IMR-90 (cell line): ENCODE measurements around the gene ACTR1A. TPM values are rescaled to one million over a fixed set of nuclear protein-coding genes. Genes with fewer than 3 reads are reported as not detected.
A peak's percentile ranks its signal among the peaks of the same experiment; 100 is the strongest.

Source experiments
- ATAC-seq: fragments of 200-7000 bp; cut with Tn5 transposase; 2 replicates; pipeline ENCODE4 v1.9.1; 2020; ENCODE audit warnings: low read depth, mild to moderate bottlenecking, moderate library complexity
- BruUV-seq: library from RNA; stranded (reverse); fragments of 400-500 nt; replicated peaks from 2 replicates; lab custom pipeline; 2021; lab: Mats Ljungman, UMichigan
- CTCF ChIA-PET: fragments of 300-600 bp; formaldehyde crosslinking; extraction: SDS; loops from one replicate; lab custom pipeline; 2021; ENCODE audit warnings: antibody characterized with exemption; lab: Yijun Ruan, JAX
- POLR2A ChIA-PET: fragments of 300-600 bp; sonication (Branson Sonifier 250); formaldehyde crosslinking; loops from one replicate; lab custom pipeline; 2022; ENCODE audit warnings: antibody characterized with exemption; ENCODE audit not compliant: unreplicated experiment; lab: Charles Lee
- DNase-seq: peaks from one replicate; pipeline ENCODE4 v3.0.0; 2013
- H2AFZ ChIP-seq: replicated peaks from 2 replicates; pipeline ENCODE3; 2013; ENCODE audit warnings: low read length, mild to moderate bottlenecking; ENCODE audit not compliant: poor library complexity
- H2AK5ac ChIP-seq: 2 replicates; pipeline ENCODE4 v1.6.1; 2013; ENCODE audit warnings: low read depth, low read length, inconsistent platforms
- H2AK9ac ChIP-seq: replicated peaks from 2 replicates; pipeline ENCODE3; 2013; ENCODE audit warnings: mild to moderate bottlenecking, low read depth, low read length, moderate library complexity; ENCODE audit not compliant: poor library complexity
- H2BK120ac ChIP-seq: 2 replicates; pipeline ENCODE4 v1.6.1; 2013; ENCODE audit warnings: low read depth, low read length, inconsistent platforms
- H2BK15ac ChIP-seq: 3 replicates; pipeline ENCODE4 v1.6.1; 2013; ENCODE audit warnings: low read depth, low read length, inconsistent platforms
- H2BK20ac ChIP-seq: 2 replicates; pipeline ENCODE4 v1.6.1; 2013; ENCODE audit warnings: low read depth, mild to moderate bottlenecking, inconsistent platforms, low read length, moderate library complexity
- H2BK5ac ChIP-seq: 2 replicates; pipeline ENCODE4 v1.6.1; 2013; ENCODE audit warnings: mild to moderate bottlenecking, low read depth, low read length, inconsistent platforms; ENCODE audit not compliant: poor library complexity, severe bottlenecking
- H3K14ac ChIP-seq: replicated peaks from 2 replicates; pipeline ENCODE4 v1.6.1; 2013; ENCODE audit warnings: low read depth, low read length, inconsistent platforms
- H3K18ac ChIP-seq: 2 replicates; pipeline ENCODE4 v1.6.1; 2013; ENCODE audit warnings: low read depth, low read length, control low read depth
- H3K23ac ChIP-seq: 2 replicates; pipeline ENCODE4 v1.6.1; 2013; ENCODE audit warnings: low read depth, low read length, inconsistent platforms
- H3K27ac ChIP-seq: 2 replicates; pipeline ENCODE4 v1.5.1; 2013; ENCODE audit warnings: mild to moderate bottlenecking, control low read depth, low read length; ENCODE audit not compliant: insufficient read depth
- H3K27me3 ChIP-seq: 2 replicates; pipeline ENCODE4 v1.6.1; 2013; ENCODE audit warnings: low read length; ENCODE audit not compliant: control insufficient read depth, insufficient read depth
- H3K36me3 ChIP-seq: 2 replicates; pipeline ENCODE4 v1.6.1; 2013; ENCODE audit warnings: low read length, mixed read lengths; ENCODE audit not compliant: control insufficient read depth, insufficient read depth
- H3K4ac ChIP-seq: 2 replicates; pipeline ENCODE4 v1.6.1; 2013; ENCODE audit warnings: low read depth, low read length, inconsistent platforms
- H3K4me1 ChIP-seq: 2 replicates; pipeline ENCODE4 v1.6.1; 2013; ENCODE audit warnings: low read length, mixed read lengths; ENCODE audit not compliant: control insufficient read depth, insufficient read depth
- H3K4me2 ChIP-seq: 2 replicates; pipeline ENCODE4 v1.6.1; 2013; ENCODE audit warnings: low read depth, mild to moderate bottlenecking, control low read depth, low read length, moderate library complexity
- H3K4me3 ChIP-seq: 2 replicates; pipeline ENCODE4 v1.5.1; 2013; ENCODE audit warnings: low read depth, mild to moderate bottlenecking, control low read depth, low read length, moderate library complexity; ENCODE audit not compliant: insufficient read depth
- H3K56ac ChIP-seq: 2 replicates; pipeline ENCODE4 v1.6.1; 2013; ENCODE audit warnings: low read length, inconsistent platforms; ENCODE audit not compliant: insufficient read depth; ENCODE audit errors: extremely low read depth
- H3K79me1 ChIP-seq, 2 experiments: 2 replicates each; pipeline ENCODE4 v1.6.1; 2013; ENCODE audit warnings: low read length in 2 of 2, inconsistent platforms in 1 of 2, low read depth in 1 of 2
- H3K9ac ChIP-seq: 2 replicates; pipeline ENCODE4 v1.6.1; 2013; ENCODE audit warnings: low read depth, low read length, control low read depth
- H3K9me1 ChIP-seq: 2 replicates; pipeline ENCODE4 v1.6.1; 2013; ENCODE audit warnings: low read length, inconsistent platforms; ENCODE audit not compliant: insufficient read depth
- H3K9me3 ChIP-seq: 2 replicates; pipeline ENCODE4 v1.6.1; 2013; ENCODE audit warnings: low read length; ENCODE audit not compliant: control insufficient read depth, insufficient read depth
- H4K20me1 ChIP-seq: 2 replicates; pipeline ENCODE4 v1.6.1; 2013; ENCODE audit warnings: low read length, inconsistent platforms; ENCODE audit not compliant: insufficient read depth
- H4K5ac ChIP-seq: 2 replicates; pipeline ENCODE4 v1.6.1; 2013; ENCODE audit warnings: mild to moderate bottlenecking, low read depth, low read length, control low read depth
- H4K8ac ChIP-seq, 2 experiments: 2 replicates each; pipeline ENCODE4 v1.6.1; 2013; ENCODE audit warnings: low read depth in 2 of 2, low read length in 2 of 2, control low read depth in 1 of 2, inconsistent platforms in 1 of 2
- H4K91ac ChIP-seq: 2 replicates; pipeline ENCODE4 v1.6.1; 2013; ENCODE audit warnings: low read depth, low read length, inconsistent platforms; ENCODE audit not compliant: insufficient read depth
- FOS ChIP-seq: fragments of 150-350 bp; IDR thresholded peaks from 2 replicates; pipeline ENCODE4 v1.6.1; 2016; ENCODE audit warnings: low read depth, low read length
- MAFK ChIP-seq: IDR thresholded peaks from 2 replicates; pipeline ENCODE4 v1.6.1; 2012; ENCODE audit warnings: low read depth, low read length, improper control_type of control experiment
- RCOR1 ChIP-seq: IDR thresholded peaks from 2 replicates; pipeline ENCODE4 v1.6.1; 2012; ENCODE audit warnings: mild to moderate bottlenecking, low read length, improper control_type of control experiment; ENCODE audit not compliant: insufficient replicate concordance
- USF2 ChIP-seq: fragments of 150-350 bp; IDR thresholded peaks from 2 replicates; pipeline ENCODE4 v1.6.1; 2017; ENCODE audit warnings: mild to moderate bottlenecking, antibody characterized with exemption, low read length, low read depth
- WGBS, 2 experiments: methylation state at CpG; one replicate each; pipeline versions ENCODE4 v1.1.5 to v1.1.7; 2013; ENCODE audit warnings: missing lambda C conversion rate in 2 of 2; ENCODE audit not compliant: insufficient read length in 1 of 2; ENCODE audit errors: extremely low coverage in 2 of 2; 5-methylcytosine and 5-hydroxymethylcytosine counted together
- dilution Hi-C: fragments of 300-500 bp; cut with HindIII; formaldehyde crosslinking; loops from one replicate; pipeline ENCODE4 v1.14.3; 2018; ENCODE audit warnings: low sequenced_read_pairs; ENCODE audit not compliant: unreplicated experiment
- in situ Hi-C: fragments of 300-500 bp; cut with MboI; formaldehyde crosslinking; loops from 3 replicates; pipeline ENCODE4 v1.14.3; 2019; ENCODE audit warnings: low sequenced_read_pairs, inconsistent platforms, mixed read lengths
- intact Hi-C: fragments of 100-400 bp; cut with micrococcal nuclease; formaldehyde crosslinking; loops from 2 replicates; pipeline ENCODE4 v1.10.0; 2022
- polyA plus RNA-seq, 3 experiments: library from polyadenylated mRNA; depleted of rRNA; stranded (reverse); fragments of >200 nt; gene quantifications; 2 replicates each; pipeline ENCODE4 v1.2.3, GENCODE V29; 2012; ENCODE audit warnings: low replicate concordance in 1 of 3
- total RNA-seq: library from RNA; depleted of rRNA; stranded (reverse); fragments of >200 nt; gene quantifications from 2 replicates; pipeline ENCODE4 v1.2.3, GENCODE V29; 2012
- TF ChIP-seq, protein P1 (sequence below): fragments of 150-350 bp; IDR thresholded peaks from 2 replicates; pipeline ENCODE4 v1.6.1; 2016; ENCODE audit warnings: low read depth, mild to moderate bottlenecking, low read length, moderate library complexity, borderline replicate concordance
- TF ChIP-seq, protein P2 (sequence below): conservative IDR thresholded peaks from 2 replicates; pipeline ENCODE4 v1.5.1; 2012; ENCODE audit warnings: mild to moderate bottlenecking, low read depth, low read length, improper control_type of control experiment

The ACTR1A gene
- total and polyA plus RNA-seq, 2 of the 4 experiments (the other 2 are of a cell fraction) = 142 to 157 TPM

GRCh38 chr10:102468683-102469082, 33.8 kb downstream of the ACTR1A start:
- Histone ChIP-seq H3K4ac (no peak overlapping the region), H3K27me3 (no peaks in the 10 kb centered on the region; the same call in 1 of the 2 replicates), H3K56ac (no peak overlapping the region), H3K9ac (no peak overlapping the region), H2BK20ac (no peak overlapping the region), H4K8ac (no peak overlapping the region), H3K9me3 (no peaks in the 10 kb centered on the region), H3K4me1 (no peaks in the 10 kb centered on the region), H2AK5ac (no peak overlapping the region), H3K4me3 (no peak overlapping the region), H4K5ac (no peak overlapping the region), H3K9me1 (no peaks in the 10 kb centered on the region), H3K79me1 (no peaks in the 10 kb centered on the region), H2BK120ac (no peak overlapping the region), H3K36me3 (no peaks in the 10 kb centered on the region), H3K18ac (no peak overlapping the region), H4K20me1 (no peaks in the 10 kb centered on the region), H3K27ac (no peak overlapping the region), H3K23ac (no peak overlapping the region), H3K4me2 (no peak overlapping the region), H4K91ac (no peak overlapping the region), H2AK9ac (no peak overlapping the region), H3K14ac (no peak overlapping the region), H2BK5ac (no peak overlapping the region), H2AFZ (no peak overlapping the region), H2BK15ac (no peak overlapping the region)
- BruUV-seq = no TSS peak
- no CpG with 5 or more reads among the region's 9 CpGs for WGBS, 2 experiments
- intact Hi-C loops (no loop called here), dilution Hi-C loops (no loop called here), in situ Hi-C loops (no loop called here)
- ATAC-seq (peak; percentile 32), DNase-seq (peak; percentile 42)
- POLR2A ChIA-PET = no interaction called here
- TF ChIP-seq RCOR1 (no peak), MAFK (no peak), FOS (no peak), USF2 (no peak)
- TF ChIP-seq, protein P1, sequence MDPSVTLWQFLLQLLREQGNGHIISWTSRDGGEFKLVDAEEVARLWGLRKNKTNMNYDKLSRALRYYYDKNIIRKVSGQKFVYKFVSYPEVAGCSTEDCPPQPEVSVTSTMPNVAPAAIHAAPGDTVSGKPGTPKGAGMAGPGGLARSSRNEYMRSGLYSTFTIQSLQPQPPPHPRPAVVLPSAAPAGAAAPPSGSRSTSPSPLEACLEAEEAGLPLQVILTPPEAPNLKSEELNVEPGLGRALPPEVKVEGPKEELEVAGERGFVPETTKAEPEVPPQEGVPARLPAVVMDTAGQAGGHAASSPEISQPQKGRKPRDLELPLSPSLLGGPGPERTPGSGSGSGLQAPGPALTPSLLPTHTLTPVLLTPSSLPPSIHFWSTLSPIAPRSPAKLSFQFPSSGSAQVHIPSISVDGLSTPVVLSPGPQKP = no peak
- TF ChIP-seq, protein P2, sequence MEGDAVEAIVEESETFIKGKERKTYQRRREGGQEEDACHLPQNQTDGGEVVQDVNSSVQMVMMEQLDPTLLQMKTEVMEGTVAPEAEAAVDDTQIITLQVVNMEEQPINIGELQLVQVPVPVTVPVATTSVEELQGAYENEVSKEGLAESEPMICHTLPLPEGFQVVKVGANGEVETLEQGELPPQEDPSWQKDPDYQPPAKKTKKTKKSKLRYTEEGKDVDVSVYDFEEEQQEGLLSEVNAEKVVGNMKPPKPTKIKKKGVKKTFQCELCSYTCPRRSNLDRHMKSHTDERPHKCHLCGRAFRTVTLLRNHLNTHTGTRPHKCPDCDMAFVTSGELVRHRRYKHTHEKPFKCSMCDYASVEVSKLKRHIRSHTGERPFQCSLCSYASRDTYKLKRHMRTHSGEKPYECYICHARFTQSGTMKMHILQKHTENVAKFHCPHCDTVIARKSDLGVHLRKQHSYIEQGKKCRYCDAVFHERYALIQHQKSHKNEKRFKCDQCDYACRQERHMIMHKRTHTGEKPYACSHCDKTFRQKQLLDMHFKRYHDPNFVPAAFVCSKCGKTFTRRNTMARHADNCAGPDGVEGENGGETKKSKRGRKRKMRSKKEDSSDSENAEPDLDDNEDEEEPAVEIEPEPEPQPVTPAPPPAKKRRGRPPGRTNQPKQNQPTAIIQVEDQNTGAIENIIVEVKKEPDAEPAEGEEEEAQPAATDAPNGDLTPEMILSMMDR = no peak
- CTCF ChIA-PET = interaction anchor here (1.4 kb wide), 1 partner anchor 10 kb away, joined by 4 read pairs; no protein-coding TSS in a partner anchor
